Right kidney (tissue), 1 donor: ENCODE data around the gene FUT1.

Experiments
- DNase-seq: peaks from one replicate; pipeline ENCODE4 v3.0.0-alpha.2; 2016

FUT1 gene

DNA sequence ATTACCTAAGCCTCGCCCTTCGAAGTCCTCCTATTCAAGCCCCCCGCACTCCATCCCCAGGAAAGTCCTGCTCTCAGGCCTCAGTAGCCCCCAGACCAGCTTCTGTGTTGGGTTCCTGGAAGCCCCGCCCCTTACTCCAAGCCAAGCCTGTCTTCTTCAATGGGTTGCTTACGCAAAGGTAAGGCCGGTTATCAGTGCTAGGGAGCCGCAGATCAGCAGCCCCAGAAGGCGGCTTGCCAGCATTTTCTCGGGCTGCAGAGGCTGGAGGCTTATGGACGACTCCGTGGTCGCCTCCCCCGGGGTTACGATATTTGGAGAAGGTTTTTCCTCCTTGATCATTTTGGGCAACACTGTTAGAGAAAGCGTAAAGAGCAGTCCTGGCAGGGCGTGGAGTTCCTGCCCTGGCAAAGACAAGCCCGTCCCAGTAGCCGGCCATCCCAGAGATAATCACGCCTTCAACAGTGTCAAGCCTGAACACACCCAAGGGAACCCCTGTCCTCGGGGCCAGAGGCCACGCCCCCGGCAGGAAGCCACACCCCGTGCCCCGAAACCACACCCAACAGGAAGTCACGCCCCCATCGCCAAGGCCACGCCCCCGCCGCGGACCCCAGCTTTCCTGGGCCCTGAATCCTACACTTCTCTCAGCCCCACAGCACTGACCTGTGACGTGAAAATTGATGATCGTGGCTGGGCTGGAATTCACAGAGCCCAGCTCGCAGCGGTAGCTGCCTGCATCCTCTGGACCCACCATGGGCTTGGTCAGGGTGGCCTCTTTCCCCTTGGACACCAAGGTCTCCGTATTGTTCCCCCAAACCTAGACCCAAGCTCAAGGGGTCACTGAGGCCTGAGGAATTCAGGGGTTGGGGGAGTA lies 11.1 kb downstream of the FUT1 start:
- no peak for DNase-seq

DNA sequence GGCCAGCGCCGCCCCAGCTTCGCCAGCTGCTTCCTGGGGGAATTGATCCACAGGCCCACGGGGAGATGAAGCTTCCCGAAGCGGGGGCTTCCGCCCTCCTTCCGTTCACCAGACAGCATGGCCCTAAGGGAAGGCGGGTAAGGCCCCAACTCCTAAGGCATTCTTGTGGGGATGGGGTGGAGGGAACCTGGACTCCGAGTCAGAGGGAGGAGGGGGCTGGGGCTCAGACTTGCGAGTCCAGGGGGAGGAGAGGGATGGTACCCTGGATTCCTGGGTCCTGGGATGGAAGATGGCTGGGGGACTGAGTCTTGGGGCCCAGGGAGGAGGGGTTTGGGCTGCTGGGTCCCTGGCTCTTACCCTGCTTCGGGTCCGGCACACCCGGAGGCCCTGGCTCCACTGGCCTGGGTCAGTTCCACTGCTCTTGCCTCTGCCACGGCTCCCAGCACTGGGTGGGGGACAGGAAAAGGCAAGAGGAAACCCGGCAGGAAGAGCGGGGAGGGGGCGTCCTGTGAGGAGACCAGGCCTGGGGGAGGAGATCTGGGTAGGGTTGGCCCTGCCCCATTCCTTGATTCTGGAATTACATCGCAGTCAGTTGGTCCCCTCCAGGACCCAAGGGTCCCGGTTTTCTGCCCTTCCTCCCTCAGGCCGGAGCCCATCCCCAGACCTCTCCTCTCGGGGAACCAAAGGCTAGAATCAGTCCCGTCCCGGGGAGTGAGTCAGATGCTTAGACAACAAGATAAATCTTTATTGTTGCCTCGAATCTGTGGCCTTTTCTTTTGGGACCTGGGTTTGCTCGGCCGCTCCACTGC lies 12.1 kb downstream of the FUT1 start, which contains the start of gene RASIP1:
Gene RASIP1 (minus strand): TSS at position 447 of the 809 bp plus-strand sequence. CDS start 328 bp downstream, at position 119.
- no peak for DNase-seq

DNA sequence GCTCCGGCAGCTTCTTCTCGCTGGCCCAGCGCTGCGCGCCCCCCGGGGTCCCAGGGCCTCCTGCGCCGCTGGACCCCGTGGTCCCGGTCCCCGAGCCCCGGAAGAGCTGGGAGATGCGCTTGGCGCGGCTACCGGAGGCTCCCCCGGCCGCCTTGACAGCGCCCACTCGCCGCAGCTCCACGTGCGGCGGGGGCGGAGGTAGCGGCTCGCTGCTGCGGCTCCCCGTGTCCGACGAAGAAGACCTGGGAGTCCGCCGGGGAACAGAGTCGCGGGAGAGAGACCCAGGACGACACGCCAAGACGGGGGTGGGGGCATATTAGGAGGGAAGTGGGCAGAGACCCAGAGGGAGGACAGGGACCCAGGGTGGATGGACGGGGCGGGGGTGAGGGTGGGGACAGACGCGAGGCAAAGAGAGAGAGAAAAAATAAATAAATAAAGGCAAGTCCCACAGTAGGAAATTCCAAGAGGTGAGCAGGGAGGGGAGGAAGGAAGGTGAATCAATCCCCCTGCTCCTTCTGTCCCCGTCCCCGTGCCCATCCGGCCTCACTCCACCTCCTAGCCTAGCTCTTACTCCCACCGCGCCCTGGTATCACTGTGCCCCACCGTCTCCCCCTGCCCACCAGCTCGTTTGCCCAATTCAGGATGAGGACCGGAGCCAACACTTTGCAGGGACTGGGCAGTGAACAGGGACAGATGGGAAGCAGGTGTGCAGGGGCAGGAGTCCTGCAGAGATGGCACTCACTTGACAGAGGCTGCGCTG lies 12.9 kb downstream of the FUT1 start:
- DNase-seq, result peak; percentile 27

DNA sequence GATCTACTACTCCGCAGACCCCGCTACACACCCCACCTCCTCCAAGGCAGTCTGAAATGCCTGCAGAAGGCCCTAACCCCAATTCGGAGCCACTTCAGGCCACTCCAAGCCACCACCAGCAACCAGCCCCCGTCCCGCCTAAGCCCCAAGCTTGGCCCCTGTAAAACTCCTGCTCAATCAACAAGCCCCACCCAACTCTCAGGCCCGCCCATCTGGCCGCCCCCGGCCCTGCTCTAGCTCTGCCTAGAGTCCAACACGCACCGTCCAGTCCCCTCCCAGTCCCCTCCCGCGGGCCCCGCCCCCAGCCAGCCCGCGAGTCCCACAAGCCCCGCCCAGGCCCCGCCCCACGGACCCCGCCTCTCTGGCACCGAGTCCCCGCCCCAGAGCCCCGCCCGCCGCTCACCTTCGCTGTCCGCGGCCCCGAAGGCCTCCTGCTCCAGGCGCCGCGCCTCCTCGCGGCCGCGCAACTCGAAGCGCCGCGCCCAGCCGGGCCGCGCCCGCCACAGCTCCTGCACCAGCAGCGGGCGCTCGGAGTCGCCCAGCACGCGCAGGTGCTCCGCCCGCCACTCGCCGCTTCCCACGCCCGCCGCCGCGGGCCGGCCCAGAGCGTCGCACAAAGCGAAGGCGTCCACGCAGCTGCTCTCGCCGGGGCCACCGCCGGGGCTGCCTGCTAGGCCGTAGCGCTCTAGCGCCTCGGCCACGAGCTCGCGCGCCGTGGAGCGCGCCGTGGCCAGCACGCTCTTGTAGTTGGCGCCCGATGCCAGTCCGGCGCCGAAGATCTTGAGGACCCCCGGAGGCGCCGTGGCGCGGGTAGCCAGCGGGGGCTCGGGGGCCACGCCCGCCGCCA lies 13.7 kb downstream of the FUT1 start:
- peak; percentile 83 for DNase-seq

DNA sequence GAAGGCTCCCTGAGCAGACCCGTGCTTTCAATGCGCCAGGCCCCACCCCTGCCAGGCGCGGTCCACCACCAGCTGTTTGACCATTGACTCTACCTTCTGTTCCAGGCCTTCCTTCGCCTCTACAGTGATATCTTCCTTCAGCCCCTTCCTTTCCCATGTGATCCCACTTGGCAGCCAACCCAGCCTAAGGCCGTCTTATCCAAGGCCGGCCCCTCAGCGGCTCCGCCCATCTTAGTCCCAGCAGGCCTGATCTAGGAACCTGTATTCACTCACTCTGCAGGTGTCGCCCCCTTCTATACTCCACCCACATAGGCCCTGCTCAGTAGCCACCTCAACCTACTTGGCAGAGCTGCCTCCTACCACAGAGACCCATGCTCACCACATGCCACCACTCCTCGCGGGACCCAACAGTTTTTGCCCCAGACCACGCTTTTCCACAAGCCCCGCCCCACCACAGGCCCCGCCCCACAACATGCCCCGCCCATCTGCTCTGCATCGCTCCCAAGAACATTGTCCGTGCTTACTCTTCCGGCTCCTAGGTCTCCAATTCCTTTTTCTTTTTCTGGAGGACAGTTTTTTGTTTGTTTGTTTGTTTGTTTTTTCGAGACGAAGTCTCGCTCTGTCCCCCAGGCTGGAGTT lies 15.0 kb downstream of the FUT1 start:
- DNase-seq, result no peak

DNA sequence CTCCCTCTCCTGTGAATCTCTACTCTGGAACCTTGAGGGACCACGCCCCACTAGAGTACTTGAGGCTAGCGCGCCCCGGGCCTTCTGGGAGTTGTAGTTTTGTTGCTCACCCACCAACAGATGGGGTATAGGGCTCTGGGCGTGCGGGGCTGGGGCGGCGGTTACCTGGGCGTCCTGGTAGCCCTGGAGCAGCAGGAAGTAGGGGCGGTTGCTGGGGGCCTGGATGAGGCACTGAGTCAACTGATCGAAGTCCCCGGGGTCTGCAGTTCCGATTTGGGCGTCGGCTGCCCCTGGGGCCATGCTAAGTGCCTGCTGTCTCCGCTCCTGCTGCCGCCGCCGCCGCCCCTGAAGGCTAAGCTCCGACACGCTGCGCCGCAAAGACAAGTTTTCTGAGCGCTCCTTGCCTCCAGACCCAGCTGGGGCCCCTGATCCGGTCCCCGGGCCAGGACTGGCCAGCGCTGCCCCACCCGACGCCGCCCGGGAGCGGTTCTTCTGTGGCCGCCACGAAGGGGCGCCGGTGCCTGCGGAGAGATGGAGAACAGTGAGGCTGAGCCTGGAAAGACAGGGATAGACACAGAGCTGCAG lies 17.3 kb downstream of the FUT1 start:
- DNase-seq, result peak; percentile 60

DNA sequence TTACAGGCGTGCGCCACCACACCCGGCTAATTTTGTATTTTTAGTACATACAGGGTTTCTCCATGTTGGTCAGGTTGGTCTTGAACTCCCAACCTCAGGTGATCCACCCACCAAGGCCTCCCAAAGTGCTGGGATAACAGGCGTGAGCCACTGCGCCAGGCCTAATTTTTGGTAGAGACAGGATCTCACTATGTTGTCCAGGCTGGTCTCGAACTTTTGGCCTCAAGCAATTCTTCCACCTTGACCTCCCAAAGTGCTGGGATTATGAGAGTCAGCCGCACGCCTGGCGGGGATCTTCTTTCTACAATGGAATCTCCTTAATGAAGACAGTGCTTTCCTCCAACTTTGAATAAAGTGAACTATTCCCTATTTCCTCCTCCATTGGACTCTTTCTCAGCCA lies 17.8 kb downstream of the FUT1 start:
- no peak for DNase-seq

DNA sequence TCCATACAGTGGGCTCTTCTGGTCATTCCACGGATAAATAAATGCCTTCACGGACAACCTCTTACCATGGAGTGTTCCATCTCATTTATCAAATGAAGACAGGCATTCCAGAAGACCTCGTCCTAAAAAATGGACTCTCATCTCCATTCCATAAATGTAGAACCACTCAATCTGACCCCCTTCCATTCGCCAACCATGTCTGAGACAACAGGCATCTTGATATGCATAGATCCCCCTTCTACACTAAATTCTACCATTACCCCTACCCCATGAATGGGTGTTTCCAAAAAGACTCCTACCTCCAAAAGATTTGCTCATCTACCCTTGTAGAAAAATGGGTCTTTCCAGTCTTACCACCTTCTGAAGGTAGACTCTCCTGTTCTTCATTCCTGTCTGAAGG lies 21.0 kb downstream of the FUT1 start:
- DNase-seq, result no peak

DNA sequence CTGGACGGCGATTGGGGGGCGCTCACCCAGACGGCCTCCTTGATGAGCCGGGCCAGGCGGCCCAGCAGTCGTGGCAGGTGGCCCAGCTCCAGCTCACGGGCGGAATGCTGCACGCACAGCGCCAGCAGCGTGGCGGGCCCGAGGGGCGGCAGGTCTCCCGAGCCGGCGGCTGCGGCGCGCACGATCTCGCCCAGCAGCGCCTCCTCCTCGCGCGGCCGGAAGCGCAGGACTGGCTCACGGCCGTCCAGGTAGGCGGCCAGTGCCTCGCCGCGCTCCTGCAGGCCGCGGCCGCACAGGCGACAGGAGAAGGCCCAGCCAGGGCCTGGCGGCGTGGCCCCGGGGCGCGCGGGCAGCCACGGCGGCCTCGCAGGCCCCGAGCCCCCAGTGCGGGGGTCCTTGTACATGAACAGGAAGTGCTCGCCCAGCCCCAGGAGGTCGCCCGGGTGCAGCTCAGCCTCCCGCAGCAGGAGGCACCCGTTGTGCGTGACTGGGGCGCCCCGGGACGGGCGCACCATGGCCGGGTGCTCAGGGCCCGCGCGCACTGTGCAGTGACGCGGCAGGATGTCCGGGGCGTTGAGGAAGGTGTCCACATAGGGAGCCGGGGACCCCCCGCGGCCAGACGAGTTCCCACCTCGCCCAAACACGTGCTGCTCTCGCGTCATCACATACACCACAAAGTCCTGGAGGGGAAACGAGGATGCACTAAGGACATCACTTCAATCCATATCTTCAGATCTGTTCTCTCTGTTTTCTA lies 23.4 kb downstream of the FUT1 start:
- DNase-seq, result peak; percentile 70

DNA sequence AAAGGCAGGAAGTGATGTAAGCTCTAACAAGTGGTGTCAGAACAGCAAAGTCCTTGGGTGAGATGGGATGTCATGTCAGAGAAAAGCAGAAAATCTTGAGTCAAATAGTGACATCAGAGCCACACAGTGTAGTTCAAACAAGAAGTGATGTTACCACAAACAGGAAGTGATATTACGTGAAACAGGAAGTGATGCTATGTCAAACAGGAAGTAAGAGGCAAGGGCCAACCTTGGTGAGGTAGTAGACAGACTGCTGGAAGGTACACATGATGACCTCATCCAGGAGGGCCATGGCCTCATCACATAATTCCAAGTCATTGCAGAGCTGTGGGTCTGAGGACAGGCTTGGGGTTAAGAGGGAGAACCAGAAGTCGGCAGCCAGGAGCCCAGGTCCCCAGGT lies 25.9 kb downstream of the FUT1 start:
- no peak for DNase-seq

DNA sequence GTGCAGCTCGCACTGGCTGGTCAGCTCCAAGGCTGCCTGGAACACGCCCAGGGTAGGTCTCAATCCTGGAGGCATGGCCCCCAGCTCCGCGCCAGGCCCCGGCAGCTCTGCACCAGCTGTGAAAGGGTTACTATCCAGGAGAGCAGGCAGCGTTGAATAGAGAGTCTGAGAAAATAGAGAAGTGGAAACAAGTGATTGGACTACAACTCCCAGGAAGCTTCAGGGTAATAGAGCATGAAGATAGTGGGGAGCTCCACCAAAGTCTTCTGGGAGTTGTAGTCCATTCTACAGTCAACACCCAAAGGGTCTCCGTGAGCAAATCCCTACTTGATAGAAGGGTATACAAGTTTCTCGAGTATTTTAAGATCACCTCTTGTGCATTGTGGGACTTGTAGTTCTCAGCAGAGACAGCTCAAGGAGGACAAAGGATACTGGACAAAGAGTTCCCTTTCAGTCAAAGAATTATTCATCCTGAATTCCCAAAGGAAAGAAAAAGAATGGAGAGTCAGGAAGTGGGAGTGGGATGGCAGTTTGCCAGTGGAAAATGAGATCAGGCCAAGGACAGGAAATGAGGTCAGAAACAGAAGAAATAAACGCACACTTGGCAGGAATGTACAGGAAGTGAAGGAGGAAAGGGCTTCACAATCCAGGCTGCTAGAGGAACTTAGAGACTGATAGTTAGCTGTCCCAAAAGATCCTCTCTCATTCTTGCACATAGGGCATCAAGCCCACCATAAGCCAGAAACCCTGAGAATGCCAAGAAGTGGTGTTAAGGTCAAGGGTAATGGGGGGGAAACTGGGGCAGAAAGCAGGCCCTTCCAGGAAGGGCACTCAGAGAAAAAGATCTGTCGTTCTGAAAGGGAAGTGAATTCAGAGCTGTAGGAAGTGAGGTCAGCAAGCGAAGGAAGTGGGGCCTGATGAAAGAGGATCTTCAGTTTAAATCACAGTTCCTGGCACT lies 27.4 kb downstream of the FUT1 start:
- DNase-seq, result peak; percentile 67

DNA sequence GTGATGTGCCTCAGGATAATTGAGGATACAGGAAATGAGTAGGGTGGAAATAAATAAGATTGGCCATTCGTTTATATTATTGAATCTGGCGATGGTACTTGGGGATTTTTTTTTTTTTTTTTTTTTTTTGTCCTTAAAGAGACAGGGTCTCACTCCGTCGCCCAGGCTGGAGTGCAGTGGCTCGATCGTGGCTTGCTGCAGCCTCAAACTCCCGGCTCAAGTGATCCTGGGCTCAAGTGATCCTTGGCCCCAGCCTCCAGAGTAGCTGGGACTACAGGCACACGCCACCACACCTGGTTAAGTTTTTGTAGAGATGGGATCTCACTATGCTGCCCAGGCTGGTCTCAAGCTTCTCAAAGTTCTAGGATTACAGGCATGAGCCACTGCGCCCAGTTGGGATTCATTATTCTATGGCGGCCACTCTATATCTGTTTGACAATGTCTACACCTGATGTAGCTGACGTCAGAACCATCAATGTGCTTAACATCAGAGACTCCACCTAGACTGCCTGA lies 30.2 kb downstream of the FUT1 start:
- no peak for DNase-seq

DNA sequence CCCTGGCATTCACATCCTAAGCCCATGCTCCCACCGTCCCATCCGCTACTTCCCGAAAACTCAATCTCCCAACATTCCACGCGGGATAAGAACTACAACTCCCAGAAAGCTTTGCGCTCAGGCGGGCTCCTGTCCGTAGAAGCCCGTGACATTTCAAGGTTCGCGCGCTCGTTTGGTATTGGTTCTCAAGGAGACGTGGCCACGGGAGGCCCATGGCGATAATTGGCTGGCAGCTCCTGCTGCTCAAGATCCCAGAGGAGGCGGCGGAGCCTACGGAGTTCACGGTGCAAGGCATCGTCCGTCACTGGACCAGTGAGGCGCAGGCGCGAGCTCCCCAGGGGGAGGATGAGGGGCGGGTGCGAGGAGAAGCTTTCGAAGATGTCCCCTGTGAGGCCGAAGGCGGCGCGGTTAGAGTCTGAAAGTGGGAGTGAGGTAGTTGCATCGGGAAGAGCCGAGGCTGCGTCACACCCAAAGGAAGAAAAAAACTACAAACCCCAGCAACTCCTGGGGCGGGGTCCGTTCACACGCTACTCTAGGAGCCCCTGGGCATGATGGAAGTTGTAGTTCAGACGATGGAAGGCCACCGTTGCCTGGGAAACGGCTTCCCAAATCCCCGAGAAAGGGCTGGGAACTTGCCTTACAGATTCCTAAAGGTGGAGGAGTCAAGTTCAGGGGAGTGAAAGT lies 31.7 kb downstream of the FUT1 start:
- DNase-seq, result peak; percentile 99

DNA sequence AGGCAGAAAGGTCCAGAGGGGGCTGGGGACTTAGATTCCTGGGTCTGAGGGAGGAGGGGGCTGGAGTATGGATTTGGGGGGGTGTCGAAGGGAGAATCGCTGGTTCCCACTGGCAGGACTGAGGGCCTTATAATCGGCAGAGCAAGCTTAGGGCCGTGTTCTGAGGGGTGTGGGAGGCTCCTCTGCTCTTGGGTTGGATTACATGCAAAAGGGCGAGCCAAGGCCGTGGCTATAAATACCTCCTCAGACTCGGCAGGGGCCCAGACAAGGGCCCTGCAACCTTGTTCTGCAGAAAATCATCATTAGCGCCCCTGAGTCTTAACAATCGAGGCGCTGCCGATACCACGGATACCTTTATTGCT lies 32.2 kb downstream of the FUT1 start:
- no peak for DNase-seq

DNA sequence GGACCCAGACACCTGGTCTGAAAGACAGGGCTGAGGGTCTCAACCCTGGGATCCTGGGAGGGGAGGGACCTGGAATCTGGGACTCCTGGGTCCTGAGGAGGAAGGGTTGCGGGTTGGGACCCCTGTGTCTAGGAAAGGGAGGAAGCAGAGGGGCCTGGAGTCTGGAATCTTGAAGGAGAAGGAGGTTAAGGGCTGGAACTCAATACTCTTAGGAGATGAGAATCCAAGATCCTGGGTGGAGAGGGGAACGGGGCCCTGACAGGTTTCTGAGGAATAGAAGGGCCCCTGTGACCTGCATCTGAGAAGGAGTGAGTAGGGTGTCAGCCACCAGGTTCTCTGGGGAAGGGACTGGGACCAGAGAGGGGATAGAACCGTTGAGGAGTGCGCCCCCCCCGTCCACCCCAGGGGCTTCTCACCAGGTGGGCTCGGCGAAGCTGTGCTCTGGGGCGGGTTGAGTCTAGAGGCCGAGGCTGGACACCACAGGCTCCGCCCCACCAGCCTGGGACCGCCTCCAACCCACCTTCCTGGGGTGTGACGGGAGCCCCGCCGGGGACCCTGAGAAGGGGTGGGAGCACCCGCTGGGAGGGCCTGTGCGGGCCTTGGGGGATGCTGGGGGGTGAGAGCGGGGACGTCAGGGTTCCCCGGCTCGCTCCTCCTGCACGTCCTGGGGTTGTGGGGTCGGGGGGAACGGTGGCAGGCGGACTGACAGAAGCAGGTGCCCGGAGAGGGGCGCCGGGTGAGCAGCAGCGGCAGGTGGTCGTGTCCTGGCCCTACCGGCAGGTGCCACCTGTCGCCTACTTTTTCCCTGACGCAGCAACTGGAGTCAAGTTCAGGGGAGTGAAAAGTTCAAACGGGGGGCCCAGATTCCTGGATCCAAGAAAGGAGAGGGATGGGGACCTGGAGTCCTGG lies 32.9 kb downstream of the FUT1 start, which contains the start of gene MAMSTR:
Gene MAMSTR (minus strand): TSS at position 463 of the 909 bp plus-strand sequence. CDS start 694 bp downstream, outside the sequence.
- peak; percentile 61 for DNase-seq

DNA sequence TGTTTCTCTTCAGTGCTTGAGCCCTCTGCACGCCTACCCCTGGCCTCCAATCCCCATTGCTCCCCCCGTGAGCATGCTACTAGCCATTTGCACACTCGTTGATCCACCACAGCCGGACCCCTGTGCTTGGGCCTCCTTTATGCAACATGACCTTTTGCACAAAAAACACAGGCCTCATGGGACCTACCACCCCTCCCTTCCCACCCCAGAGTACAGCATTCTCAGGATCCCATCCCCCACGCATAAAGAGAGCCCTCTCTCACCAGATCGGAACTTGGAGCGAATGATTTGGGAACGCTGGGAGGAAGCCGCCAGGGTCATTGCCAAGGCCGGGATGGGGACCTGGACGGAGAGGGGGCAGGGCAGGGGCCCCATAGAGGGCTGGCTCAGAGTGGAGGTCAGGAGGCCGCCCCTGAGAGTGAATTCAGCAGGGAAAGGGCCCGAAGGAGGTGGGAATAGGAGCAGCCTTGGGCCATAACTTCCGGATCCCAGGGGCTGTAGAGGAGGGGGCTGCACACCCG lies 33.7 kb downstream of the FUT1 start:
- peak; percentile 51 for DNase-seq
